Upper lobe of left lung (tissue), 6 donors: ENCODE measurements around the gene JAZF1. TPM values are rescaled to one million over a fixed set of nuclear protein-coding genes. Genes with fewer than 3 reads are reported as not detected.

Source experiments
- ATAC-seq, 2 donors: fragments of 200-7000 bp; cut with Tn5 transposase; one replicate each; pipeline ENCODE4 v1.9.1; 2022; ENCODE audit warnings: mild to moderate bottlenecking in 2 of 2, moderate library complexity in 2 of 2; ENCODE audit not compliant: low FRiP score in 2 of 2
- DNase-seq, 2 donors: peaks; one replicate each; pipeline ENCODE4 v3.0.0-alpha.2; 2019 to 2020
- H3K27ac ChIP-seq, 4 donors: fragments of 200-600 bp; sonication (generic); one replicate each; pipeline ENCODE4 v1.5.1; 2016 to 2019
- H3K27me3 ChIP-seq, 4 donors: fragments of 200-600 bp; sonication (generic); one replicate each; pipeline ENCODE4 v1.5.1; 2017 to 2019
- H3K36me3 ChIP-seq, 4 donors: fragments of 200-600 bp; sonication (generic); one replicate each; pipeline ENCODE4 v1.5.1; 2016 to 2019
- H3K4me1 ChIP-seq, 4 donors: fragments of 200-600 bp; sonication (generic); one replicate each; pipeline ENCODE4 v1.5.1; 2018 to 2019
- H3K4me3 ChIP-seq, 4 donors: fragments of 200-600 bp; sonication (generic); one replicate each; pipeline ENCODE4 v1.5.1; 2017 to 2019; ENCODE audit warnings: mild to moderate bottlenecking in 2 of 4, moderate library complexity in 1 of 4
- H3K9me3 ChIP-seq, 4 donors: fragments of 200-600 bp; sonication (generic); one replicate each; pipeline ENCODE4 v1.5.1; 2018 to 2019
- CTCF ChIP-seq, 6 experiments: fragments of 450-650 bp in 4 of 6; fragments of 200-600 bp in 2 of 6; sonication (generic) in 2 of 6; IDR thresholded peaks; one replicate each; pipeline ENCODE4 v1.5.1; 2016 to 2019; ENCODE audit warnings: antibody characterized with exemption in 6 of 6
- EP300 ChIP-seq, 4 donors: sonication (generic); formaldehyde crosslinking; IDR thresholded peaks; one replicate each; pipeline ENCODE4 v1.5.1; 2017; ENCODE audit warnings: antibody characterized with exemption in 4 of 4, control low read depth in 2 of 4
- POLR2A ChIP-seq, 4 donors: fragments of 450-650 bp; IDR thresholded peaks; one replicate each; pipeline ENCODE4 v1.5.1; 2016 to 2017; ENCODE audit warnings: antibody characterized with exemption in 4 of 4, mild to moderate bottlenecking in 2 of 4
- POLR2AphosphoS5 ChIP-seq, 2 donors: sonication (generic); formaldehyde crosslinking; IDR thresholded peaks; one replicate each; pipeline ENCODE4 v1.5.1; 2017; ENCODE audit warnings: antibody characterized with exemption in 2 of 2
- WGBS, 2 donors: methylation state at CpG; one replicate each; pipeline ENCODE4 v1.1.5; 2017 to 2018; 5-methylcytosine and 5-hydroxymethylcytosine counted together
- total RNA-seq, 6 donors: library from RNA; depleted of rRNA in 4 of 6; stranded (reverse); fragments of >200 nt in 4 of 6; gene quantifications; one replicate each; pipeline versions ENCODE4 v1.1.0 to v1.2.1, GENCODE V29; 2016 to 2021
- donor health status: DM: no; HTN: no; CAD: no; lungs with moderate emphysema.
- donor health status: DM: no; HTN: yes; CAD: no; lungs with severe emphysema.

The JAZF1 gene
- total RNA-seq, 6 donors from 2014 or later, result 4.2 to 19.4 (median 12.4) TPM

- no peaks in the 10 kb centered on the region for H3K9me3 ChIP-seq
- WGBS, 2 donors, result 90 to 93% methylated on average over 9 of the region's 9 CpGs
- H3K4me1 ChIP-seq, result peaks cover 0 to 12% (median 6%) of the 10 kb centered on the region in 4 donors
- DNase-seq (no peak), ATAC-seq (no peak)
- no peak overlapping the region for H3K4me3 ChIP-seq
- H3K36me3 ChIP-seq, result no peaks in the 10 kb centered on the region
- TF ChIP-seq POLR2AphosphoS5 (IDR thresholded peaks at IDR 0.05) (no peak), POLR2A (IDR thresholded peaks at IDR 0.05) (no peak), CTCF (IDR thresholded peaks at IDR 0.05) (no peak), EP300 (IDR thresholded peaks at IDR 0.05) (no peak)
- H3K27me3 ChIP-seq, result no peaks in the 10 kb centered on the region
- H3K27ac ChIP-seq, result no peak overlapping the region
Measured at GRCh38 chr7:28032738-28033380, 147.7 kb downstream of the JAZF1 start.

GRCh38 chr7:28029051-28029450 lies 151.5 kb downstream of the JAZF1 start:
- H3K9me3 ChIP-seq, result no peaks in the 10 kb centered on the region
- H3K27ac ChIP-seq, result no peak overlapping the region
- no peak overlapping the region for H3K4me3 ChIP-seq
- no peaks in the 10 kb centered on the region for H3K4me1 ChIP-seq
- 85 to 93% methylated on average over 5 of the region's 5 CpGs for WGBS, 2 donors
- DNase-seq, result no peak
- ATAC-seq, result no peak
- no peaks in the 10 kb centered on the region for H3K36me3 ChIP-seq
- no peaks in the 10 kb centered on the region for H3K27me3 ChIP-seq
- no peak for TF ChIP-seq CTCF (IDR thresholded peaks at IDR 0.05)
- TF ChIP-seq POLR2A (IDR thresholded peaks at IDR 0.05), result no peak
- no peak for TF ChIP-seq EP300 (IDR thresholded peaks at IDR 0.05)
- no peak for TF ChIP-seq POLR2AphosphoS5 (IDR thresholded peaks at IDR 0.05)

- no peak for TF ChIP-seq POLR2AphosphoS5 (IDR thresholded peaks at IDR 0.05)
- TF ChIP-seq POLR2A (IDR thresholded peaks at IDR 0.05), result no peak
- no peak for TF ChIP-seq EP300 (IDR thresholded peaks at IDR 0.05)
- no peak for TF ChIP-seq CTCF (IDR thresholded peaks at IDR 0.05)
- 87 to 94% methylated on average over 3 of the region's 3 CpGs for WGBS, 2 donors
- Histone ChIP-seq H3K4me1 (no peaks in the 10 kb centered on the region), H3K9me3 (no peaks in the 10 kb centered on the region), H3K27ac (no peak overlapping the region), H3K4me3 (no peak overlapping the region), H3K27me3 (no peaks in the 10 kb centered on the region), H3K36me3 (no peaks in the 10 kb centered on the region)
- DNase-seq (no peak), ATAC-seq (no peak)
Measured at GRCh38 chr7:28028471-28028870, 152.1 kb downstream of the JAZF1 start.

- H3K4me1 ChIP-seq, result no peaks in the 10 kb centered on the region
- no peaks in the 10 kb centered on the region for H3K27me3 ChIP-seq
- 81 to 82% methylated on average over 2 of the region's 2 CpGs for WGBS, 2 donors
- no peak overlapping the region for H3K27ac ChIP-seq
- no peak overlapping the region for H3K4me3 ChIP-seq
- no peaks in the 10 kb centered on the region for H3K36me3 ChIP-seq
- ATAC-seq (no peak), DNase-seq (no peak)
- TF ChIP-seq EP300 (IDR thresholded peaks at IDR 0.05) (no peak), CTCF (IDR thresholded peaks at IDR 0.05) (no peak), POLR2AphosphoS5 (IDR thresholded peaks at IDR 0.05) (no peak), POLR2A (IDR thresholded peaks at IDR 0.05) (no peak)
- H3K9me3 ChIP-seq, result no peaks in the 10 kb centered on the region
Measured at GRCh38 chr7:28026237-28026636, 154.4 kb downstream of the JAZF1 start.

- peaks cover 0 to 6% (median 1%) of the 10 kb centered on the region in 4 donors for H3K4me1 ChIP-seq
- no peaks in the 10 kb centered on the region for H3K9me3 ChIP-seq
- H3K27ac ChIP-seq, result no peak overlapping the region
- TF ChIP-seq EP300 (IDR thresholded peaks at IDR 0.05) (no peak), POLR2AphosphoS5 (IDR thresholded peaks at IDR 0.05) (no peak), POLR2A (IDR thresholded peaks at IDR 0.05) (no peak), CTCF (IDR thresholded peaks at IDR 0.05) (no peak)
- H3K27me3 ChIP-seq, result no peaks in the 10 kb centered on the region
- no peak overlapping the region for H3K4me3 ChIP-seq
- WGBS, 2 donors, result 86 to 93% methylated on average over 2 of the region's 2 CpGs
- no peak for DNase-seq
- ATAC-seq, result no peak
- H3K36me3 ChIP-seq, result no peaks in the 10 kb centered on the region
Measured at GRCh38 chr7:28024786-28025334, 155.7 kb downstream of the JAZF1 start.
